Measurements from ENCODE around the gene MEX3A.
A peak's percentile ranks its signal among the peaks of the same experiment; 100 is the strongest.
"Not testable (repeated sequence)": the region's sequence is repeated elsewhere in the genome, so short reads cannot be mapped to it uniquely, and the experiment has no call there.

The MEX3A gene

GRCh38 chr1:156083800-156084790, 1.8 kb upstream of the MEX3A start:
- H3K4me3 ChIP-seq (ENCODE audit: low read depth, low read length), result peak overlapping the region; percentile 85
- no peak for DNase-seq (ENCODE audit: low read depth)

- peak overlapping the region; percentile 85 for H3K4me3 ChIP-seq (ENCODE audit: low read depth, low read length)
- DNase-seq (ENCODE audit: low read depth), result no peak
Observed at GRCh38 chr1:156081917-156082308, 352 bp downstream of the MEX3A start.

DNA sequence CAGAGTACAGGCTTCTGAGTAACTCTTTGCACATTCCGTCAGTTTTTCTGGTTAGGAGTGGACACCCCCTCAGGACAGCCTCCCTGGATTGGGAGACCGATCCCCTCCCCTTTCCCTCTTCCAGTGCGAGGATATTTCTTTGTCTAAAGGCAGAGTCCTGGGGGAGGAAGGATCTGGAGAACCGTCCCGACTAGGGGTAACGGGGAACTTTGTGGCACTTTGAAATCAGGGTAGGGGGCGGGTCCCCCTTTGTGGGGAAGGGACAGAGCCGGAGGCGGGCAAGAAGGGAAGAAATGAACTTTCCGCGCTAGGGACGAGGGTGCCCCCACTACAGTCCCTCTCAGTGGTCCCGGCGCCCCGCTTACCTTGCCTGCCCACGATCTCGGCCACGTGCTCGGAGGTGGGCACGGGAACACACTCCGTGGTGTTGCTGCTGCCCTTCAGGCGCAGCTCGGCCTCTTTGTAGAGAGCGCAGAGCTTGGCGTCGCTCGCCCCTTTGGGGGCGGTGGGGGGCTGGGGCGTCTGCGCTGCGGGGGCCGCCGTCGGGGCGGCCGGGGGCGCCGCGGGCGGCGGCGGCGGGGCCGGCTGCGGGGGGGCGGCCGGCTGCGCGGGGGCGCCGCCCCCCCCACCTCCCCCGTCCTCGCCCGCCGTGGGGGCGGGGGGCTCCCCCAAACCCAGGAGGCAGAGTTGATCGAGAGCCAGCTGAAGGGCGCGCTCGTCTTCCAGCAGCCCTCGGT, 917 bp downstream of the MEX3A start:
- H3K4me3 ChIP-seq (ENCODE audit: low read depth, low read length), result peak overlapping the region; percentile 85
- no peak for DNase-seq (ENCODE audit: low read depth)

GRCh38 chr1:156080863-156081179, 1.4 kb downstream of the MEX3A start:
- DNase-seq (ENCODE audit: low read depth), result no peak
- peak overlapping the region; percentile 85 for H3K4me3 ChIP-seq (ENCODE audit: low read depth, low read length)

GRCh38 chr1:156080241-156080862, 1.9 kb downstream of the MEX3A start:
- H3K4me3 ChIP-seq (ENCODE audit: low read depth, low read length), result peak overlapping the region; percentile 85

DNA sequence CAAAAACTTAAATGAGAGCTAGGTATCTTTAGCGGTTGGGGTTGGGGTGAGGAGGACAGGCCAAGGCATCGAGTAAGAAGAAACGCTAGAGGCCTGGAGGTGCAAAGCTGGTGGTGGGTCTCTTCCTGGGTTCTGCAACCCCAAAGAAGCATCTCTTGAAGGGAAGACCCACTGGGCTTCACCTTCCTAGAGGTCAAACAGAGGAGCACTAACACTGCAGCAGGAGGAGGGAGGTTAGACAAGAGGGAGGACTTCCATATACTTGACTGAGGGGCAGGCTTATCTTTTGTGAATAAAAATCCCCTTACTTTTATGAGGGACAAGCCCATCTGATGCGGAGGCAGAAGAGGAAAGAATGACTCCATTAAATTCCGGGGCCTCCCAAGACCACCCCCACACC, 2.5 kb downstream of the MEX3A start:
- H3K4me3 ChIP-seq (ENCODE audit: low read depth, low read length), result peak overlapping the region; percentile 85
- DNase-seq (ENCODE audit: low read depth), result no peak

More at GRCh38 chr1:156080241-156080862, 1.9 kb downstream of the MEX3A start:
- no peak for DNase-seq (ENCODE audit: low read depth)

GRCh38 chr1:156078728-156079127, 3.5 kb downstream of the MEX3A start:
- no peak overlapping the region for H3K4me3 ChIP-seq (ENCODE audit: low read depth, low read length)
- no peak for DNase-seq (ENCODE audit: low read depth)

DNA sequence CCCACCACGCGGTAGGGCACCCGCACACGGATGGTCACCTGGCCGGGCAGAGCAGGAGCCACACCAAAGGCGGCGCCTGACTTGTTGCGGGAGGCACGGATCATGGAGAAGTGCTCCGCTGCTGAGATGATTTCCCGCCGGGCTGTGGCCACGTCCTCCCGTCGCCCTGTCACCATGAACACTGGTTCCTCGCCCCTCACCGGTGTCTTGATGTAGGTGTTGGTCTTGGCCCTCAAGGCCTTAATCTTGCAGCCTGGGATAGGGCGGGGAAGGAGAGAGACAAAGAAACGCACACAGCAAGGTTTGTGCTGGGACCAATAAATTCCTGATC, 4.9 kb downstream of the MEX3A start:
- H3K4me3 ChIP-seq (ENCODE audit: low read depth, low read length), result no peak overlapping the region

GRCh38 chr1:156076609-156077429, 5.4 kb downstream of the MEX3A start:
- H3K4me3 ChIP-seq (ENCODE audit: low read depth, low read length), result peak overlapping the region; percentile 20
- no peak for DNase-seq (ENCODE audit: low read depth)

More for the DNA sequence above, 4.9 kb downstream of the MEX3A start:
- no peak for DNase-seq (ENCODE audit: low read depth)

DNA sequence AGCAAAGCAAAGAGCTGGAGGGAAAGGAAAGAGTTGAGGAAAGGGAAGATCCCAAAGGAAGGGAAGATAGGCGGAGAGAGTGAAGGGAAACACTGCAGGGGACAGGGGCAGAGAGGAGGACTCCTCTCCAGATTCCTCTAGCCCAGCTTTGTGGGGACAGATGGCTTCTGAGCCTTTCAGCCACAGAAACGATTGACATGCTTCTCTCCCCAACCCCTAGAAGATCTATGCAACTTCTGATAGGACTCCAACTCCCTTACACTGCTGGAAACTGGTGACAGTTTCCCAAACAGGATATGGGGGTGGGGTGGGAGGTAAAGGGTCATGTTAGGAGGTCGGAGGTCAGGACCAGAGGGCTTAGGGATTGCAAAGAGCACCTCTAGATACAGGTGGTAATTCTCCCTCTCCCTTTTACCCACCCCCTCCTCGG, 6.5 kb downstream of the MEX3A start:
- DNase-seq (ENCODE audit: low read depth), result no peak
- no peak overlapping the region for H3K4me3 ChIP-seq (ENCODE audit: low read depth, low read length)

DNA sequence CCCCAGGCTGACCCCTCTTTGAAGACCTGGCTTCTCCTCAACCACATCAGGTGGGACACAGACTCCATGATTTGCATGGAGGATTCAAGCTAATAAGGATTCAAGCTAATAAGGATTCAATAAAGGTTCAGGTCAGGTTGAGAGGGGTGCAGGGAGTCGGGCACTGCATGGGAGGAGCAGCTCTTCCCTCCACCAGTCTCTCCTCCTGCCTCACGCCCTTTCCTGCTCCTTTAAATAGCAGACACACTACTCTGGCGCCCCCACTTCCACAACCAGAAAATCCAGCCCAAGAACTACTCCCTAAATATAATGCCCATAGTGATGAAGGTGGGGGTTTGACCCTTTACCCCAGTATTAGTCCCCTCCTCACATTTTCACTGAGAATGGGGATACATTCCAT, 7.1 kb downstream of the MEX3A start:
- DNase-seq (ENCODE audit: low read depth), result no peak
- H3K4me3 ChIP-seq (ENCODE audit: low read depth, low read length), result no peak overlapping the region

- H3K4me3 ChIP-seq (ENCODE audit: low read depth, low read length), result no peak overlapping the region
- no peak for DNase-seq (ENCODE audit: low read depth)
Observed at GRCh38 chr1:156074661-156075060, 7.6 kb downstream of the MEX3A start.

- H3K4me3 ChIP-seq (ENCODE audit: low read depth, low read length), result no peak overlapping the region
- DNase-seq (ENCODE audit: low read depth), result no peak
Observed at GRCh38 chr1:156073740-156074139, 8.5 kb downstream of the MEX3A start.

- no peak for DNase-seq (ENCODE audit: low read depth)
- H3K4me3 ChIP-seq (ENCODE audit: low read depth, low read length), result no peak overlapping the region
Observed at GRCh38 chr1:156073110-156073687, 9.1 kb downstream of the MEX3A start.

DNA sequence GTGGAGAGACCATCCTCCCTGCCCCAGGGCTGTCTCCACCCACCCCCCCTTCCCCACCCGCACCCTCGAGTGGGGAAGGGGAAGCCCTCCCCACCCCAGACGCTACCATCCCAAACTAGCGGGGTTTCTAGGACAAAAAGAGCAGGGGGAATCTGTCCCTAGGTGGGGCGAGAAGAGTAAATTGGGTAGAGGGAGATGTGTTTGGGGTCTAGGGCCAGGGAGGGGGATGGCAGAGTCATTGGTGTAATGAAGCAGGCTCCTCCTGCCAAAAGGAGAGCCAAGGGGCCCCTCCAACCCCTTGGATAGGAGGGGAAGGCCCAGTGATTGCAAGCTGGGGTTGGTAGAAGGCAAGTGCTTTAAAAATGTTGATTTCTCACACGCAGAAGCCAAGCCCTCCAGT, 10.0 kb downstream of the MEX3A start:
- H3K4me3 ChIP-seq (ENCODE audit: low read depth, low read length), result no peak overlapping the region
- no peak for DNase-seq (ENCODE audit: low read depth)

- DNase-seq (ENCODE audit: low read depth), result not testable (repeated sequence)
Observed at GRCh38 chr1:156071332-156071816, 10.9 kb downstream of the MEX3A start.

DNA sequence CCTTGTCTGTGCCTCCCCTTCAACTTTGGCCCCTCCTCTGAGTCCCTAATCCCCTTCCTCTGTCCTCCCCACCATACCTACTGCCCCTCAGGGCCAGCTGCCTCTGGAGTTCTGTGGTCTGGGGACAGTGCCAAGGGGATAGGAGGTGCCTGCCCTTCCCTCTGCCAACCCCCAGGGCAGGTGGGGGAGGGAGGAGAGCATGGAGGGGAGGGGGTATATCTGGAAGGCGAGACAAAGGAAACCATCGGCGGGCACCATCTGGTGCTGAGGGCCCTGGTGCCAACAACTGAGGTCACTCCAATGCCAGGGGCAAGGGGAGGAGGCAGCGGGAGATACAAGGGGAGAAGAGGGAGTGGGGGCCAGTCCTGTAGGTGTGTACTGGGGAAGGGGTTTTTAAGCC, 11.7 kb downstream of the MEX3A start:
- no peak for DNase-seq (ENCODE audit: low read depth)
- no peak overlapping the region for H3K4me3 ChIP-seq (ENCODE audit: low read depth, low read length)

More at GRCh38 chr1:156071332-156071816, 10.9 kb downstream of the MEX3A start:
- not testable (repeated sequence) for H3K4me3 ChIP-seq (ENCODE audit: low read depth, low read length)

DNA sequence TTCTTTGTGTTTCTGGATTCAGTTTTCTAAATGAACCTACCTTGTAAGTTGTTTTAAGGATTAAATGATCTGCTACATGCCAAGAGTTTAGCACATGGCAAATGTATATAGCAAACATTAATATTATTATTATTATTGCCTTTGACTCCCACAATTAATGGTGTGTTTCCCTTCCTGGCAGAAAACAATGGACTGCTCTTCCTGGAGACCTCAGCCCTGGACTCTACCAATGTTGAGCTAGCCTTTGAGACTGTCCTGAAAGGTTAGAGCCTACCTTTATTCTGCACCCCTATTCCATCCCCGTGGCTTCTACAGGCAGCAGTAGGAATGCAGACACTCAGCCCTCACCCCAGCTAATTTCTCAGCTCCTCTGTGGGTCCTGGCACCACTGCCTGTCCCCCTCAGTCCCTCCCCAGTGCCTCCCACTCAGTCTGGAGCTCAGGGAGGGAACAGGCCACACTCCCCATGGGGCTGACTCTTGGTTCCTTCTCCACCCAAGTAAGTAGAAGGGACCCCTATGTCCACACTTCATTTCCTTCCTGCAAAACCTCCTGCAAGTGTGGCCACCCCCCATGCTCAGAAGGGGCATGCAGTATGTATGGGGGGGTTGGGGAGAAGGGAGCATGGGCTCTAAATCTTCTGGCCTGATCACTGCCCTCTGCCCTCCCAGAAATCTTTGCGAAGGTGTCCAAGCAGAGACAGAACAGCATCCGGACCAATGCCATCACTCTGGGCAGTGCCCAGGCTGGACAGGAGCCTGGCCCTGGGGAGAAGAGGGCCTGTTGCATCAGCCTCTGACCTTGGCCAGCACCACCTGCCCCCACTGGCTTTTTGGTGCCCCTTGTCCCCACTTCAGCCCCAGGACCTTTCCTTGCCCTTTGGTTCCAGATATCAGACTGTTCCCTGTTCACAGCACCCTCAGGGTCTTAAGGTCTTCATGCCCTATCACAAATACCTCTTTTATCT, 12.5 kb downstream of the MEX3A start:
- DNase-seq (ENCODE audit: low read depth), result no peak
- H3K4me3 ChIP-seq (ENCODE audit: low read depth, low read length), result no peak overlapping the region

Measured in skeletal muscle cell (primary cell).